Activated effector memory CD4-positive, alpha-beta T cell treated with anti-CD3 and anti-CD28 coated beads, Interleukin-2, amount 50 U/mL, for 16 hours (primary cell): ENCODE measurements around the gene TFPT.

Experiments
- DNase-seq: peaks from one replicate; pipeline ENCODE4 v3.0.0-alpha.2; 2020

Gene TFPT

DNA sequence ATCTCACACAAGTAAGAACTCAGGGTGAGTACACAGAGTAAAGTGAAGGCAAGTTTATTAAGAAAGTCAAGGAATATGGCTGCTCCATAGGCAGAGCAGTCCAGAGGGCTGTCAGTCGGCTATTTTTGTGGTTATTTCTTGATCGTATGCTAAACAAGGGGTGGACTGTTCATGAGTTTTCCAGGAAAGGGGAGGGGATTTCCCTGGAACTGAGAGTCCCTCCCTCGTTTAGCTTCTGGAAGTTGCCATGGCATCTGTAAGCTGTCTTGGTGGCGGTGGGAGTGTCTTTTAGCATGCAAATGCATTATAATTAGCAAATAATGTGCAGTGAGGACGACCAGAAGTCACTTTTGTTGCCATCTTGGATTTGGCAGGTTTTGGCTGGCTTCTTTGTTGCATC is 46.0 kb downstream of the TFPT start:
- DNase-seq, result no peak

DNA sequence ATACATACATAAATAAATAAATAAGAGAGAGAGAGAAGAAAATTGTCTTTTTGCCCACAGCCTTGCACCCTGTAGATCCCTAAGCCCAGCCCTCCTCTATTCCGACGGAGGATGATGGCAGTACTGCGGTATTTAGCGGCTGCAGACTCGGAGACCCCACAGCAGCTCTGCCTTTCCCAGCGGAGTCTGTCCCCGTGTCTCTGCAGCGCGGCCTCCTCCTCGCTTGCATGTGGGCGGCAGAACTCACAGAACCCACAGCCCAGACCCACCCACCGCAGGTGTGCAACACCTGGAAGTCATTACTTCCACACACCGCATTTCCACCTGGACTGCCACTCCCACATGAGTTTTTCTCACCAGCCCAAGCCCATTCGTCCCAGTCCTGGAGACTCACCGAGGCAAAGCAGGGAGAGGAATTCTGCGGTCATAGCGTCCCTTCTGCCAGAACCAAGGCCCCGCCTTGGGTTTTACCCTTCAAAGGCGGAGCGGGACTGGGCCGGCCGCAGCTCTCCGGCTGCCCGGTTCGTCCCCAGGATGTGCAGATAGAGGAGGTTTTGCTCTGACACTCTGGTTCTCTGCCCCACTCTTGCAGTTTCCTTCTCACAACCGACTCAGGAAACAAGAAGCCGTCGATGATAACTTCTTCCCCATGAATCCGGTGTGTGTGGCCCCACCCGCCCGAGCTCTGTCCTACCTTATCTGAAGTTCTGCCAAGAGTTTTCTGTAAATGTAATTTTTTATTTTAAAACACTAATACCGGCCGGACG is 51.9 kb downstream of the TFPT start, which contains the start of gene VSTM1:
TSS of gene VSTM1 (minus strand) at position 548 of the 767 bp plus-strand sequence. CDS start at position 428, 120 bp downstream.
- DNase-seq, result peak; percentile 24

DNA sequence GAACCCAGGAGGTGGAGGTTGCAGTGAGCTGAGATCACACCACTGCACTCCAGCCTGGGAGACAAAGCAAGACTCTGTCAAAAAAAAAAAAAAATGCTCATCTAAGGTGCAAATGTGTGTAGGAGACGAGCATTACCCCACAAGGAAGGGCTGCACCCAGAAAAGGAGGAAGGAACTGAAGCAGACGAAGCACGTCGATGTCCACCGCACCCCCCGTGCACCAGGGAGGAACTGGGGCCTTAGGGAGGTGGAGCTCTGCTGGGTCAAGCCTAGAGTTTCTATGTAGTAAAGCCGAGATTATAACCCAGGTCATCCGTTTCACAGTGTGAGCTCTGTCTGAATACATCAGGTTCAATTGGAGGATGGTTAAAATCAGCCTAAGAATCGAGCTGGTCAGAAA is 52.8 kb downstream of the TFPT start:
- DNase-seq, result no peak
